Measurements from ENCODE around the gene DYRK1A.

The DYRK1A gene

DNA sequence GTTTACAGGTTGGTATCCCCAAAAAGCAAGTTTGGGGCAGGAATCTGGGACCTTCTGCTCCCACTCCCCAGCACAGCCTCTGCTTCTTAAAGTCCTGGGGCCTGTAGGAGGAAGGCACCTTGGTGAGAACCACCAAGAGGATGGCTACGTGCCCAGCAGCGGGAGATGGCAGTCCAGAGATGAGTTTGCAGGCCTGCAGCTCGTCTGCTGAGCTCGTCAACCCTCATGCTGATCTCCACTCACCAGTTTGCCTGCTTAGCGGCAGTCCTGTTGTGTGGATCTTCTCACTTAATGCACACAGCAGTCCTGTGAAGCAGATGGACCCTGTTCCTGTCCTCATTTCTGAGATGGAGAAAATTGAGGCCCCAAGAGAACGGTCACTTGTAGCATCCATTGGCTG lies 160.5 kb downstream of the DYRK1A start:
- Histone ChIP-seq H3K4me3 (ENCODE audit: severe bottlenecking) (no peak overlapping the region), H3K4me1 (ENCODE audit: insufficient read depth, poor library complexity, severe bottlenecking) (no peaks in the 10 kb centered on the region), H3K27ac (ENCODE audit: poor library complexity, severe bottlenecking) (no peak overlapping the region), H3K9me3 (ENCODE audit: severe bottlenecking) (no peaks in the 10 kb centered on the region), H3K27me3 (ENCODE audit: insufficient read depth, poor library complexity, severe bottlenecking) (no peaks in the 10 kb centered on the region), H3K36me3 (ENCODE audit: low read depth) (no peaks in the 10 kb centered on the region)
- DNase-seq (ENCODE audit: low spot score) (no peak), ATAC-seq (ENCODE audit: low read depth) (no peak)
- TF ChIP-seq, protein P1, sequence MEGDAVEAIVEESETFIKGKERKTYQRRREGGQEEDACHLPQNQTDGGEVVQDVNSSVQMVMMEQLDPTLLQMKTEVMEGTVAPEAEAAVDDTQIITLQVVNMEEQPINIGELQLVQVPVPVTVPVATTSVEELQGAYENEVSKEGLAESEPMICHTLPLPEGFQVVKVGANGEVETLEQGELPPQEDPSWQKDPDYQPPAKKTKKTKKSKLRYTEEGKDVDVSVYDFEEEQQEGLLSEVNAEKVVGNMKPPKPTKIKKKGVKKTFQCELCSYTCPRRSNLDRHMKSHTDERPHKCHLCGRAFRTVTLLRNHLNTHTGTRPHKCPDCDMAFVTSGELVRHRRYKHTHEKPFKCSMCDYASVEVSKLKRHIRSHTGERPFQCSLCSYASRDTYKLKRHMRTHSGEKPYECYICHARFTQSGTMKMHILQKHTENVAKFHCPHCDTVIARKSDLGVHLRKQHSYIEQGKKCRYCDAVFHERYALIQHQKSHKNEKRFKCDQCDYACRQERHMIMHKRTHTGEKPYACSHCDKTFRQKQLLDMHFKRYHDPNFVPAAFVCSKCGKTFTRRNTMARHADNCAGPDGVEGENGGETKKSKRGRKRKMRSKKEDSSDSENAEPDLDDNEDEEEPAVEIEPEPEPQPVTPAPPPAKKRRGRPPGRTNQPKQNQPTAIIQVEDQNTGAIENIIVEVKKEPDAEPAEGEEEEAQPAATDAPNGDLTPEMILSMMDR (IDR thresholded peaks at IDR 0.05; ENCODE audit: poor library complexity, severe bottlenecking), result no peak

DNA sequence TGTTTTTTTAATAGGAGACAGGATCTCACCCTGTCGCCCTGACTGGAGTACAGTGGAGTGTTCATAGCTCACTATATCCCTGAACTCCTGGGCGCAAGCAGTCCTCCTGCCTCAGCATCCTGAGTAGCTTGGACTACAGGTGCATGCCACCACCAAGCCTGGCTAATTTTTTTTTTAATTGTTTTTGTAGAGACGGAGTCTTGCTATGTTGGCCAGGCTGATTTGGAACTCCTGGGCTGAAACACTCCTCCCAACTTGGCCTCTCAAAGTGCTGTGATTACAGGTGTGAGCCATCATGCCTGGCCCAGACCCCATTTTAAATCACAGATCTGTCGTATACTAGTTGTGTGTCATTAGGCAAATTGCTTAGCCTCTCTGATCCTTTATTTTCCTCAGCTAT lies 161.1 kb downstream of the DYRK1A start:
- H3K4me1 ChIP-seq (ENCODE audit: insufficient read depth, poor library complexity, severe bottlenecking), result no peaks in the 10 kb centered on the region
- TF ChIP-seq, protein P1 (IDR thresholded peaks at IDR 0.05; ENCODE audit: poor library complexity, severe bottlenecking), result no peak
- no peak overlapping the region for H3K4me3 ChIP-seq (ENCODE audit: severe bottlenecking)
- H3K36me3 ChIP-seq (ENCODE audit: low read depth), result no peaks in the 10 kb centered on the region
- ATAC-seq (ENCODE audit: low read depth) (no peak), DNase-seq (ENCODE audit: low spot score) (no peak)
- H3K9me3 ChIP-seq (ENCODE audit: severe bottlenecking), result no peaks in the 10 kb centered on the region
- H3K27me3 ChIP-seq (ENCODE audit: insufficient read depth, poor library complexity, severe bottlenecking), result no peaks in the 10 kb centered on the region
- H3K27ac ChIP-seq (ENCODE audit: poor library complexity, severe bottlenecking), result no peak overlapping the region

DNA sequence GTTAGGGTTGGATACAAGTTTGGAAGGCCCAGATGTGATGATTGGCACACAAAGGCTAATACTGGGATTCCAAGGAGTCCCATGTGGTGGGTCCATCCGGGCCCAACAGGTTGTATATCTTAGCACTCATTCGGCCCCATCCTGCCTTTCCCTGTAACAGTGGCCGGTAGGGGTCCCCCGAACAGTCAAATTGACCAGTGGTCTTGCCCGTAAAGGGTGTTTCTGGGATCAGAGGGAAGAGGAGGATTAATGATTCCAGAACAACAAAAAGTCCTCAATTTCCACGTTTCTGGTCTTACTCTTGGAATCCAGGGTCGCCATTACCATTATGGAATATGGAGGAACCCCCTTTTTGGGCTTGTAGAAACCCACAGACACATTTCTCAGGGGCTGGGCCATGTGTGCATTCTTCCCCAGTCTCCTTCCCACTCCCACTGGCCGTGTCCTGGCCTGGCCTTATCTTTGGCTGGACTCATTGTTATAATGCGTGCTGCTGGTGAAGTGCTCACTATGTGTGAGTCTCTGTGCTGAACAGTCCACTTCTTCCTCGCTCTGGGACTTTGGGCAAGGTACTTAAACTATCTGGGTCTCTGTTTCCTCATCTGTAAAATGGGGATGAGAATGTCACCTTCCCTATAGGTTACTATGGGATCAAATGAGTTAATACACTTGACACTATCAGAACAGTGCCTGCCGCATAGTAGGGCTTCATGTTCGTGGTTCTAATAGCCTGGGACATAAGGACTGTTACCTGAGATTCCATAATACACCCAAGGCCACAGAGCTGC lies 161.8 kb downstream of the DYRK1A start:
- DNase-seq (ENCODE audit: low spot score) (no peak), ATAC-seq (ENCODE audit: low read depth) (no peak)
- Histone ChIP-seq H3K9me3 (ENCODE audit: severe bottlenecking) (no peaks in the 10 kb centered on the region), H3K27ac (ENCODE audit: poor library complexity, severe bottlenecking) (no peak overlapping the region), H3K27me3 (ENCODE audit: insufficient read depth, poor library complexity, severe bottlenecking) (no peaks in the 10 kb centered on the region), H3K36me3 (ENCODE audit: low read depth) (no peaks in the 10 kb centered on the region), H3K4me3 (ENCODE audit: severe bottlenecking) (no peak overlapping the region), H3K4me1 (ENCODE audit: insufficient read depth, poor library complexity, severe bottlenecking) (peaks cover 6% of the 10 kb centered on the region)
- TF ChIP-seq, protein P1 (IDR thresholded peaks at IDR 0.05; ENCODE audit: poor library complexity, severe bottlenecking), result no peak

DNA sequence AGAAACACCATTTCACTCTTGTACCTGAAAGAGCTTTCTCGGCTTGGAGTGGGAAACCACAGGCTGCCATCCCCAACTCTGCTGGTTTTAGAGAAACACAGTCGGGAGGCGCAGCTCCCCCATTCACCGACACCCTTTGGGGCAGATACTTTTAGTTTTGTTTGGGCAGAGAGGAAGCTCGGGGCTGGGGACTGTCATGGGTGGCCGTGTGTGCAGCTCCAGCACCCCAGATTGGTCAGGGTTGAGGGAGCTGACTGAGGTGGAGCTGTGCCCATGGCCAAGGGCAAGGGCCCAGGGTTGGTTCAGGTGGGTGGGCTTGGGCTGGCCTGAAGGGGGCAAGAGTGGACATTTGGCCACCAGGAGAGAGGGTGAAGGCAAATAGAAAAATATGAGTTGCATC lies 163.1 kb downstream of the DYRK1A start:
- no peak for ATAC-seq (ENCODE audit: low read depth)
- TF ChIP-seq, protein P1 (IDR thresholded peaks at IDR 0.05; ENCODE audit: poor library complexity, severe bottlenecking), result no peak

DNA sequence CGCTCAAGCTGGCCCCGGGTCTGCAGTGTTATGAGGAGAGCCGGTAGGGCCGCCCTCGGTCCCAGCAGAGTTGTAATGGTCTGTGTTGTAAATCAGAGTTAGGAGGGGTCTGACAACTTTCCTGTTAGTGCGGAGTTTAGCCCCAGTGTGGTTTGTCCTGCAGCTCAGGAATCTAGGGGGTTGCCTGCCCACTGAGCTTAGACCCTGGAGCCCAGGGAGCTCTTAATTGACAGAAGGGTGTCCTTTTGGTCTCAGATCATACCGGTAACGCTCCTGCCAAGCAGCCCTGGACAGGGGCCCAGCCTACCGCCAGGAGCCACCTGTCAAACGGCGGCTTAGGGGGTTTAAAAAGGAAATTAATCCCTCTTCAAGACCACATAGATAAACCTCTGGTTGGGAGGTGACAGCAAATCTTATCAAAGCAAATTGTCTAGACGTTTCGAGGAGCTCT lies 164.4 kb downstream of the DYRK1A start:
- peaks cover 10% of the 10 kb centered on the region for H3K4me1 ChIP-seq (ENCODE audit: insufficient read depth, poor library complexity, severe bottlenecking)
- no peaks in the 10 kb centered on the region for H3K9me3 ChIP-seq (ENCODE audit: severe bottlenecking)
- no peak overlapping the region for H3K4me3 ChIP-seq (ENCODE audit: severe bottlenecking)
- no peaks in the 10 kb centered on the region for H3K27me3 ChIP-seq (ENCODE audit: insufficient read depth, poor library complexity, severe bottlenecking)
- H3K36me3 ChIP-seq (ENCODE audit: low read depth), result no peaks in the 10 kb centered on the region
- H3K27ac ChIP-seq (ENCODE audit: poor library complexity, severe bottlenecking), result no peak overlapping the region
- ATAC-seq (ENCODE audit: low read depth), result no peak
- TF ChIP-seq, protein P1 (IDR thresholded peaks at IDR 0.05; ENCODE audit: poor library complexity, severe bottlenecking), result no peak
- DNase-seq (ENCODE audit: low spot score), result no peak

More for the DNA sequence above, 163.1 kb downstream of the DYRK1A start:
- Histone ChIP-seq H3K36me3 (ENCODE audit: low read depth) (no peaks in the 10 kb centered on the region), H3K9me3 (ENCODE audit: severe bottlenecking) (no peaks in the 10 kb centered on the region), H3K27ac (ENCODE audit: poor library complexity, severe bottlenecking) (no peak overlapping the region), H3K27me3 (ENCODE audit: insufficient read depth, poor library complexity, severe bottlenecking) (no peaks in the 10 kb centered on the region), H3K4me1 (ENCODE audit: insufficient read depth, poor library complexity, severe bottlenecking) (peaks cover 10% of the 10 kb centered on the region), H3K4me3 (ENCODE audit: severe bottlenecking) (no peak overlapping the region)
- DNase-seq (ENCODE audit: low spot score), result no peak

Data from RWPE2 (cell line).